ENCODE results near the gene EPS8L3. TPM values are rescaled to one million over a fixed set of nuclear protein-coding genes. Genes with fewer than 3 reads are reported as not detected.
"Not testable (repeated sequence)": the region's sequence is repeated elsewhere in the genome, so short reads cannot be mapped to it uniquely, and the experiment has no call there.

The EPS8L3 gene
- total RNA-seq, 2 donors from 2014 or later, result 1.1 TPM; not detected in 1

DNA sequence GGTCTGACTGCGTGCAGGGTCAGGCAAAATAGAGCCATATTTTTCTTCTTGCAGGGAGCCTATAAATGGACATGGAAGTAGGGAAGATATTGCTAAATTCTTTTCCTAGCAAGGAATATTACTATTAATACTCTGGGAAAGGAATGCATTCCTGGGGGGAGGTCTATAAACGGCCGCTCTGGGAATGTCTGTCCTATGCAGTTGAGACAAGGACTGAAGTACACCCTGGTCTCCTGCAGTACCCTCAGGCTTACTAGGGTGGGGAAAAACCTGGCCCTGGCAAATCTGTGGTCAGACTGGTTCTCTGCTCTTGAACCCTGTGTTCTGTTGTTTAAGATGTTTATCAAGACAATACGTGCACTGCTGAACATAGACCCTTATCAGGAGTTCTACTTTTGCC lies 54.8 kb downstream of the EPS8L3 start:
- H3K27ac ChIP-seq; ATAC-seq (ENCODE audit: insufficient number of reproducible peaks, low FRiP score, low read depth); H3K4me1 ChIP-seq (ENCODE audit: control insufficient read depth in 1 of 2, low read depth in 2 of 2); H3K36me3 ChIP-seq; H3K27me3 ChIP-seq (replicated peaks; ENCODE audit: insufficient read depth); H3K9me3 ChIP-seq; DNase-seq (ENCODE audit: low spot score); H3K4me3 ChIP-seq: not testable (repeated sequence)

DNA sequence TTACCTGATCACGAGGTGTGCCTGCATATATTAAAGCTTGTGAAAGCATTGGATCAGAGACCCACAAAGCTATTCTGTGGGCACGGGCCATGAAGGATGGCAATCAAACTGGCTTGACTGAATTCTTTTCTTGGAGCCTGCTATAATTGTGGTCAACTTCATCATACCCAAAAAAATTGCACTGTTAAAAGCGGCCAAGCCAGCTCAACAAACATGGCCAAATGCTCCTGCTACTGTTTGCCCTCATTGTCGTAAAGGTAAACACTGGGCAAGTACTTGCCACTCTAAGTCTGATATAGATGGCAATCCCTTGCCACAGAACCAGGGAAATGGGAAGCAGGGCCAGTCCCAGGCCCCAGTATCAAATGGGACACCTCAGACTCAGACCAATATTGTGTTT lies 58.3 kb downstream of the EPS8L3 start:
- ATAC-seq (ENCODE audit: insufficient number of reproducible peaks, low FRiP score, low read depth) (no peak), DNase-seq (ENCODE audit: low spot score) (no peak)
- H3K4me3 ChIP-seq, result no peak overlapping the region
- no peaks in the 10 kb centered on the region for H3K36me3 ChIP-seq
- H3K27ac ChIP-seq, result no peak overlapping the region
- H3K4me1 ChIP-seq (ENCODE audit: control insufficient read depth in 1 of 2, low read depth in 2 of 2), result no peaks in the 10 kb centered on the region
- no peaks in the 10 kb centered on the region for H3K9me3 ChIP-seq
- TF ChIP-seq, protein P1, sequence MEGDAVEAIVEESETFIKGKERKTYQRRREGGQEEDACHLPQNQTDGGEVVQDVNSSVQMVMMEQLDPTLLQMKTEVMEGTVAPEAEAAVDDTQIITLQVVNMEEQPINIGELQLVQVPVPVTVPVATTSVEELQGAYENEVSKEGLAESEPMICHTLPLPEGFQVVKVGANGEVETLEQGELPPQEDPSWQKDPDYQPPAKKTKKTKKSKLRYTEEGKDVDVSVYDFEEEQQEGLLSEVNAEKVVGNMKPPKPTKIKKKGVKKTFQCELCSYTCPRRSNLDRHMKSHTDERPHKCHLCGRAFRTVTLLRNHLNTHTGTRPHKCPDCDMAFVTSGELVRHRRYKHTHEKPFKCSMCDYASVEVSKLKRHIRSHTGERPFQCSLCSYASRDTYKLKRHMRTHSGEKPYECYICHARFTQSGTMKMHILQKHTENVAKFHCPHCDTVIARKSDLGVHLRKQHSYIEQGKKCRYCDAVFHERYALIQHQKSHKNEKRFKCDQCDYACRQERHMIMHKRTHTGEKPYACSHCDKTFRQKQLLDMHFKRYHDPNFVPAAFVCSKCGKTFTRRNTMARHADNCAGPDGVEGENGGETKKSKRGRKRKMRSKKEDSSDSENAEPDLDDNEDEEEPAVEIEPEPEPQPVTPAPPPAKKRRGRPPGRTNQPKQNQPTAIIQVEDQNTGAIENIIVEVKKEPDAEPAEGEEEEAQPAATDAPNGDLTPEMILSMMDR (IDR thresholded peaks at IDR 0.05), result no peak
- no peaks in the 10 kb centered on the region for H3K27me3 ChIP-seq (replicated peaks; ENCODE audit: insufficient read depth)

DNA sequence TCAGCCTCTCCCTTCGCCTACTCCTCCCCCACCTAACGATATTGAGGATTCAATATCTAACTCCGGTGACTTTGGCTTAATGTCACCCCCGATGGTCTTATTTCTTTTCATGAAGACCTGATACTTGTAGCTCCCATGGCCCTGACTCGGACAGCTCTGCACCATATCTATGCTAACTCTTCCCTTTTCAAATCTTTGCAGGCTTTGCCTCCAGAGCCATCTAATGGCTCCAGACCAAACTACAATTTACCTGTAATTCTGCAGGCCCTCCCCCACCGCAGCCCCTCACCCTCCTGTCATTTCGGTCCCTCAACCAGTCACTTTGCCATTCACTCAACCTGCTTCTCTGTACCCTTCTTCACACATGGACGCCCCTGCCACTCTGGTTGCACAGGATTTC lies 59.5 kb downstream of the EPS8L3 start:
- DNase-seq (ENCODE audit: low spot score) (no peak), ATAC-seq (ENCODE audit: insufficient number of reproducible peaks, low FRiP score, low read depth) (no peak)
- TF ChIP-seq, protein P1 (IDR thresholded peaks at IDR 0.05), result no peak
- Histone ChIP-seq H3K9me3 (no peaks in the 10 kb centered on the region), H3K4me3 (no peak overlapping the region), H3K4me1 (ENCODE audit: control insufficient read depth in 1 of 2, low read depth in 2 of 2) (no peaks in the 10 kb centered on the region), H3K27me3 (replicated peaks; ENCODE audit: insufficient read depth) (no peaks in the 10 kb centered on the region), H3K27ac (no peak overlapping the region), H3K36me3 (no peaks in the 10 kb centered on the region)

DNA sequence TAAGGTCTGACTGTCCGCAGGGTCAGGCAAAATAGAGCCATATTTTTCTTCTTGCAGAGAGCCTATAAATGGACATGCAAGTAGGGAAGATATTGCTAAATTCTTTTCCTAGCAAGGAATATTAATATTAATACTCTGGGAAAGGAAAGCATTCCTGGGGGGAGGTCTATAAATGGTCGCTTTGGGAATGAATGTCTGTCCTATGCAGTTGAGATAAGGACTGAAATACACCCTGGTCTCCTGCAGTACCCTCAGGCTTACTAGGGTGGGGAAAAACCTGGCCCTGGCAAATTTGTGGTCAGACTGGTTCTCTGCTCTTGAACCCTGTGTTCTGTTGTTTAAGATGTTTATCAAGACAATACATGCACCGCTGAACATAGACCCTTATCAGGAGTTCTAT lies 60.8 kb downstream of the EPS8L3 start:
- not testable (repeated sequence) for ATAC-seq (ENCODE audit: insufficient number of reproducible peaks, low FRiP score, low read depth); H3K4me1 ChIP-seq (ENCODE audit: control insufficient read depth in 1 of 2, low read depth in 2 of 2); H3K27me3 ChIP-seq (replicated peaks; ENCODE audit: insufficient read depth); H3K36me3 ChIP-seq; DNase-seq (ENCODE audit: low spot score); H3K9me3 ChIP-seq; H3K27ac ChIP-seq; H3K4me3 ChIP-seq

Other genes starting within 250 kb of the EPS8L3 start
- not detected for gene GPR61, start 224.1 kb downstream of the EPS8L3 start, total RNA-seq
- 1 to 10 TPM; 5.4 to 9.3 TPM for gene GNAI3, start 215.3 kb downstream of the EPS8L3 start, total RNA-seq
- gene GNAT2, start 144.3 kb downstream of the EPS8L3 start, total RNA-seq, result not detected
- 100 to 1,000 TPM; 169 to 202 TPM for gene AMPD2, start 144.1 kb downstream of the EPS8L3 start, total RNA-seq
- gene GSTM4, start 107.8 kb downstream of the EPS8L3 start, total RNA-seq, result 10 to 100 TPM; 15.7 to 28.4 TPM
- gene GSTM2, start 95.9 kb downstream of the EPS8L3 start, total RNA-seq, result 10 to 100 TPM; 49.0 to 72.4 TPM
- gene GSTM1, start 76.1 kb downstream of the EPS8L3 start, total RNA-seq, result not detected
- 1 to 10 TPM; 2.0 to 6.9 TPM for gene GSTM5, start 51.7 kb downstream of the EPS8L3 start, total RNA-seq
- gene GSTM3, start 22.9 kb downstream of the EPS8L3 start, total RNA-seq, result 10 to 100 TPM; 33.1 to 68.6 TPM
- gene CSF1, start 146.9 kb upstream of the EPS8L3 start, total RNA-seq, result 100 to 1,000 TPM; 146 to 171 TPM
- gene AHCYL1, start 220.8 kb upstream of the EPS8L3 start, total RNA-seq, result 10 to 100 TPM; 37.4 to 69.3 TPM

All from thoracic aorta (tissue), 2 donors.